Activated T-cell treated with anti-CD3 and anti-CD28 coated beads for 24 hours (primary cell): ENCODE data around the gene MEF2A.
A peak's percentile ranks its signal among the peaks of the same experiment; 100 is the strongest.
"Not testable (repeated sequence)": the region's sequence is repeated elsewhere in the genome, so short reads cannot be mapped to it uniquely, and the experiment has no call there.

Source experiments
- DNase-seq: peaks from one replicate; pipeline ENCODE4 v3.0.0-alpha.2; 2020; ENCODE audit warnings: low read depth

The MEF2A gene

GRCh38 chr15:99731336-99732123 is 165.7 kb downstream of the MEF2A start:
- no peak for DNase-seq

GRCh38 chr15:99732124-99732750 is 166.5 kb downstream of the MEF2A start:
- no peak for DNase-seq

GRCh38 chr15:99732751-99733267 is 167.0 kb downstream of the MEF2A start:
- DNase-seq: no peak

- DNase-seq: peak; percentile 97
Observed at GRCh38 chr15:99733268-99734039, 167.7 kb downstream of the MEF2A start, which contains the start of gene LYSMD4. Gene LYSMD4, minus strand, starts transcription at chr15:99733437. Its CDS starts 1,438 bp downstream, at chr15:99731999.

GRCh38 chr15:99734040-99734291 is 168.2 kb downstream of the MEF2A start:
- DNase-seq: not testable (repeated sequence)

- DNase-seq: no peak
Observed at GRCh38 chr15:99734575-99734974, 168.8 kb downstream of the MEF2A start.

- no peak for DNase-seq
Observed at GRCh38 chr15:99735868-99736267, 170.1 kb downstream of the MEF2A start.

GRCh38 chr15:99736702-99737101 is 170.9 kb downstream of the MEF2A start:
- no peak for DNase-seq

GRCh38 chr15:99738021-99738847 is 172.4 kb downstream of the MEF2A start:
- no peak for DNase-seq

- DNase-seq: no peak
Observed at GRCh38 chr15:99741835-99742234, 176.1 kb downstream of the MEF2A start.

- DNase-seq: no peak
Observed at GRCh38 chr15:99744142-99744541, 178.4 kb downstream of the MEF2A start.

GRCh38 chr15:99745370-99746086 is 179.7 kb downstream of the MEF2A start:
- no peak for DNase-seq

GRCh38 chr15:99749386-99749785 is 183.6 kb downstream of the MEF2A start:
- no peak for DNase-seq

- DNase-seq: not testable (repeated sequence)
Observed at GRCh38 chr15:99750326-99750725, 184.5 kb downstream of the MEF2A start.

- DNase-seq: no peak
Observed at GRCh38 chr15:99752556-99752955, 186.8 kb downstream of the MEF2A start.

GRCh38 chr15:99753066-99753465 is 187.3 kb downstream of the MEF2A start:
- DNase-seq: no peak

GRCh38 chr15:99755692-99756409 is 190.1 kb downstream of the MEF2A start:
- DNase-seq: peak; percentile 16

GRCh38 chr15:99762288-99762687 is 196.5 kb downstream of the MEF2A start:
- DNase-seq: no peak

- DNase-seq: no peak
Observed at GRCh38 chr15:99763827-99764226, 198.0 kb downstream of the MEF2A start.

GRCh38 chr15:99764522-99764921 is 198.7 kb downstream of the MEF2A start:
- DNase-seq: no peak
